ENCODE data around the gene FMOD.

FMOD gene

GRCh38 chr1:203351037-203351625 is at the start of gene FMOD:
TSS of gene FMOD (minus strand) at chr1:203351122. CDS start at chr1:203348270, 2,852 bp downstream.
- H3K4me3 ChIP-seq, result no peak within 1 kb of the TSS
- peak within 1 kb of the TSS; percentile 30 to 68 (median 48) for H3K4me2 ChIP-seq
- H3K36me3 ChIP-seq, result no peaks in the 10 kb centered on the region
- H3K9me3 ChIP-seq (replicated peaks in 1 of 11), result peaks cover 0 to 6% (median 0%) of the 10 kb centered on the region in 11 experiments; a peak in 3 of 22 replicates
- peaks cover 0 to 24% (median 17%) of the 10 kb centered on the region in 10 experiments for H3K4me1 ChIP-seq
- H3K27ac ChIP-seq, result peak within 1 kb of the TSS in 1 of 11 experiments; percentile 19; a peak in 1 of 22 replicates
- H4K20me1 ChIP-seq, result no peaks in the 10 kb centered on the region
- peak within 1 kb of the TSS in 1 of 11 experiments; percentile 9; a peak in 2 of 22 replicates for H3K9ac ChIP-seq
- no peak for TF ChIP-seq Cebpa-rat (IDR thresholded peaks at IDR 0.05)
- no peaks in the 10 kb centered on the region; a peak in 1 of 22 replicates for H3K27me3 ChIP-seq

DNA sequence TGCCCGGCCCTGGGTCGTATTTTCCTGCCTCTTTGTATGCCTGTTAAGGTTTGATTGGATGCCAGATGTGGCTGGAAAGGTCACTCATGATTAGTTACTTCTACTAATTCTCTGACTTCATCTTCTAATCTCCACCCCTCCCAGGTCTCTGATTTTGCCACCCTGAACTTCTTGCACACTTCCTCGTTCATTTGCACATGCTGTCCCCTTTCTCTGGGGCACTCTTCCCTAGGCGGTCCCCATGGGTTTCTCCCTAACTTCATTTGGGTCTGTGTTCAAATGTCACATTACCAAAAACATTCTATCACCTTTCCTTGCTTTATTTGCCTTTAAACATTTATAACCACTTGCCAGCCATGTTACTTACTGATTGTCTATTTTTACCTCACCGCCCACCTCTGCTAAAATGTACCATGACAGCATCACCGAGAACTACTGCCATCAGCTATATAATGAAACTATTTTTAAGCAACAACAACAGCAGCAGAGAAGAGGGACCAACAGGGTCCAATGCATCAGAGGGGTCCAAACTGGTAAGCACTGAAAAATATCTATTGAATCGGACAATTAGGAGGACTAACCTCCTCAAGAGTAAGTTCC is 45.8 kb upstream of the FMOD start:
- Histone ChIP-seq H4K20me1 (no peaks in the 10 kb centered on the region), H3K9me3 (replicated peaks in 1 of 11) (peaks cover 4 to 8% (median 7%) of the 10 kb centered on the region in 11 experiments; a peak in 14 of 22 replicates), H3K27me3 (no peaks in the 10 kb centered on the region), H3K4me2 (peak overlapping the region in 3 of 11 experiments; percentile 34 to 58 (median 45); a peak in 6 of 22 replicates), H3K4me1 (peaks cover 0 to 38% (median 9%) of the 10 kb centered on the region in 10 experiments; a peak in 14 of 20 replicates), H3K4me3 (no peak overlapping the region), H3K36me3 (no peaks in the 10 kb centered on the region), H3K9ac (no peak overlapping the region), H3K27ac (peak overlapping the region in 1 of 11 experiments; percentile 3; a peak in 1 of 22 replicates)
- no peak for TF ChIP-seq Cebpa-rat (IDR thresholded peaks at IDR 0.05)

- Histone ChIP-seq H3K4me3 (no peak overlapping the region), H3K4me2 (no peak overlapping the region)
Observed at GRCh38 chr1:203395751-203396150, 44.8 kb upstream of the FMOD start.

GRCh38 chr1:203390298-203390697 is 39.4 kb upstream of the FMOD start:
- H3K4me2 ChIP-seq, result peak overlapping the region in 6 of 11 experiments; percentile 22 to 73 (median 58); a peak in 11 of 22 replicates
- peak overlapping the region in 4 of 11 experiments; percentile 1 to 38 (median 21); a peak in 5 of 22 replicates for H3K27ac ChIP-seq
- H3K4me1 ChIP-seq, result peaks cover 0 to 25% (median 4%) of the 10 kb centered on the region in 10 experiments; a peak in 9 of 20 replicates
- H3K9ac ChIP-seq, result no peak overlapping the region
- H4K20me1 ChIP-seq, result no peaks in the 10 kb centered on the region
- H3K36me3 ChIP-seq, result no peaks in the 10 kb centered on the region
- peak in 2 of 11 experiments; percentile 29 to 36; a peak in 1 of 22 replicates for TF ChIP-seq Cebpa-rat (IDR thresholded peaks at IDR 0.05)
- peaks cover 4 to 8% (median 7%) of the 10 kb centered on the region in 11 experiments; a peak in 14 of 22 replicates for H3K9me3 ChIP-seq (replicated peaks in 1 of 11)
- H3K27me3 ChIP-seq, result no peaks in the 10 kb centered on the region
- H3K4me3 ChIP-seq, result no peak overlapping the region

More at GRCh38 chr1:203395751-203396150, 44.8 kb upstream of the FMOD start:
- H3K9me3 ChIP-seq (replicated peaks in 1 of 11), result peaks cover 4 to 8% (median 7%) of the 10 kb centered on the region in 11 experiments; a peak in 14 of 22 replicates
- H3K27ac ChIP-seq, result no peak overlapping the region
- no peaks in the 10 kb centered on the region for H3K36me3 ChIP-seq
- no peaks in the 10 kb centered on the region for H3K27me3 ChIP-seq
- TF ChIP-seq Cebpa-rat (IDR thresholded peaks at IDR 0.05), result no peak
- H3K9ac ChIP-seq, result no peak overlapping the region
- H3K4me1 ChIP-seq, result peaks cover 0 to 37% (median under 1%) of the 10 kb centered on the region in 10 experiments; a peak in 9 of 20 replicates
- H4K20me1 ChIP-seq, result no peaks in the 10 kb centered on the region

DNA sequence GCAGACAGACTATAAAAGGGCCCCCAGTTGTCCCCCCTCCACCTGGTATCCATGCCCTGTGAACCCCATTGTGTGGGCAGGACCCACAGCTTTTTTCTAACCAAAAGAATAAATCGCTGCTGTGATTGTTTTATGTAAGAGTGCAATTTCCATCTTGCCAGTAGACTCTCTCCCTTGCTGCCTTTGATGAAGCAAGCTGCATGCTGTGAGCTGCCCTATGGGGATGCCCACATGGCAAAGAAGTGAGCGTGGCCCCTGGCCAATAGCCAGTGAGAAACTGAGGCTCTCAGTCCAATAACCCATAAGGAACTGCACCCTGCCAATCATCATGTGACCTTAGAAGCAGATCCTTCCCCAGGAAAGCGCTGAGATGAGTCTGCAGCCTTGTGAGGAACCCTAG is 37.8 kb upstream of the FMOD start:
- TF ChIP-seq Cebpa-rat (IDR thresholded peaks at IDR 0.05), result no peak
- H3K36me3 ChIP-seq, result no peaks in the 10 kb centered on the region
- H3K27ac ChIP-seq, result no peak overlapping the region
- H3K27me3 ChIP-seq, result no peaks in the 10 kb centered on the region
- no peak overlapping the region for H3K4me3 ChIP-seq
- H3K9ac ChIP-seq, result no peak overlapping the region
- no peaks in the 10 kb centered on the region for H4K20me1 ChIP-seq
- H3K4me2 ChIP-seq, result peak overlapping the region in 2 of 11 experiments; percentile 20 to 48; a peak in 4 of 22 replicates
- peaks cover 4 to 8% (median 7%) of the 10 kb centered on the region in 11 experiments; a peak in 14 of 22 replicates for H3K9me3 ChIP-seq (replicated peaks in 1 of 11)
- peaks cover 0 to 25% (median 4%) of the 10 kb centered on the region in 10 experiments; a peak in 9 of 20 replicates for H3K4me1 ChIP-seq

- Histone ChIP-seq H3K4me3 (no peak overlapping the region), H3K27me3 (no peaks in the 10 kb centered on the region), H3K27ac (peak overlapping the region in 10 of 11 experiments; percentile 21 to 87 (median 74); a peak in 17 of 22 replicates), H3K9me3 (replicated peaks in 1 of 11) (peaks cover 0 to 11% (median 0%) of the 10 kb centered on the region in 11 experiments; a peak in 2 of 22 replicates), H3K36me3 (no peaks in the 10 kb centered on the region), H4K20me1 (no peaks in the 10 kb centered on the region), H3K9ac (peak overlapping the region in 4 of 11 experiments; percentile 49 to 67 (median 62); a peak in 6 of 22 replicates), H3K4me1 (peaks cover 14 to 49% (median 28%) of the 10 kb centered on the region in 10 experiments), H3K4me2 (peak overlapping the region in 9 of 11 experiments; percentile 64 to 94 (median 77); a peak in 19 of 22 replicates)
- no peak for TF ChIP-seq Cebpa-rat (IDR thresholded peaks at IDR 0.05)
Observed at GRCh38 chr1:203382026-203382425, 31.1 kb upstream of the FMOD start.

GRCh38 chr1:203381151-203381751 is 30.3 kb upstream of the FMOD start:
- H3K9me3 ChIP-seq (replicated peaks in 1 of 11), result peaks cover 0 to 11% (median under 1%) of the 10 kb centered on the region in 11 experiments; a peak in 5 of 22 replicates
- H3K4me1 ChIP-seq, result peaks cover 14 to 49% (median 28%) of the 10 kb centered on the region in 10 experiments
- peak overlapping the region; percentile 21 to 87 (median 73); a peak in 20 of 22 replicates for H3K27ac ChIP-seq
- TF ChIP-seq Cebpa-rat (IDR thresholded peaks at IDR 0.05), result peak in 3 of 11 experiments; percentile 33 to 48 (median 34); a peak in 3 of 22 replicates
- H3K27me3 ChIP-seq, result no peaks in the 10 kb centered on the region
- peak overlapping the region; percentile 52 to 94 (median 76) for H3K4me2 ChIP-seq
- peak overlapping the region in 9 of 11 experiments; percentile 21 to 67 (median 51); a peak in 17 of 22 replicates for H3K9ac ChIP-seq
- H3K36me3 ChIP-seq, result no peaks in the 10 kb centered on the region
- H4K20me1 ChIP-seq, result no peaks in the 10 kb centered on the region
- peak overlapping the region in 2 of 10 experiments; percentile 9 to 16; a peak in 1 of 20 replicates for H3K4me3 ChIP-seq

GRCh38 chr1:203380420-203381150 is 29.7 kb upstream of the FMOD start:
- Histone ChIP-seq H3K27me3 (no peaks in the 10 kb centered on the region), H3K4me2 (peak overlapping the region; percentile 52 to 94 (median 76)), H3K4me3 (0 out of 20 replicates have a peak overlapping the region, but pooled peaks of 1 of the 10 experiments have one; percentile 9), H3K27ac (peak overlapping the region; percentile 21 to 87 (median 73); a peak in 20 of 22 replicates), H3K9ac (peak overlapping the region in 9 of 11 experiments; percentile 21 to 67 (median 51); a peak in 17 of 22 replicates), H3K36me3 (no peaks in the 10 kb centered on the region), H4K20me1 (no peaks in the 10 kb centered on the region), H3K9me3 (replicated peaks in 1 of 11) (peaks cover 0 to 17% (median 6%) of the 10 kb centered on the region in 11 experiments; a peak in 7 of 22 replicates), H3K4me1 (peaks cover 14 to 49% (median 28%) of the 10 kb centered on the region in 10 experiments)
- TF ChIP-seq Cebpa-rat (IDR thresholded peaks at IDR 0.05), result no peak
